ENCODE data around the gene ATP10A. TPM values are rescaled to one million over a fixed set of nuclear protein-coding genes. Genes with fewer than 3 reads are reported as not detected.

ATP10A gene
- total RNA-seq, result 0.21 and 6.0 TPM in 2 replicates

GRCh38 chr15:25863111-25863967 lies at the start of gene ATP10A:
Gene ATP10A, minus strand, starts transcription at chr15:25863327. Its CDS starts 231 bp downstream, at chr15:25863096.

